ENCODE results near the gene RFLNA.

- TF ChIP-seq CTCF (IDR thresholded peaks at IDR 0.05) (no peak), POLR2A (IDR thresholded peaks at IDR 0.05) (no peak)
These were observed 2.5 kb upstream of the RFLNA start for GRCh38 chr12:124292385-124292784.

Measured in body of pancreas (tissue), 4 donors.